CD4-positive, alpha-beta T cell treated with Interleukin-15 for 4 hours (primary cell): ENCODE measurements around the gene NACC1.

Experiments used
- DNase-seq: peaks from one replicate; pipeline ENCODE4 v3.0.0-alpha.2; 2020; ENCODE audit warnings: low spot score

Gene NACC1

GRCh38 chr19:13100031-13100588 lies 18.0 kb upstream of the NACC1 start:
- DNase-seq = peak; percentile 85

- no peak for DNase-seq
These were observed 17.0 kb upstream of the NACC1 start for GRCh38 chr19:13100841-13101589.

GRCh38 chr19:13101590-13102415 lies 16.3 kb upstream of the NACC1 start:
- DNase-seq = no peak

GRCh38 chr19:13102416-13102665 lies 15.7 kb upstream of the NACC1 start:
- DNase-seq = no peak

GRCh38 chr19:13102666-13103580 lies 15.1 kb upstream of the NACC1 start, which contains the start of gene LYL1:
TSS of gene LYL1 (minus strand) at chr19:13102858. CDS start at chr19:13101171, 1,687 bp downstream.
- DNase-seq = no peak

GRCh38 chr19:13103581-13104359 lies 14.3 kb upstream of the NACC1 start:
- DNase-seq = no peak

- DNase-seq = peak; percentile 59
These were observed 13.7 kb upstream of the NACC1 start for GRCh38 chr19:13104360-13104847.

GRCh38 chr19:13104848-13105711 lies 13.0 kb upstream of the NACC1 start:
- no peak for DNase-seq

GRCh38 chr19:13109361-13110098 lies 8.5 kb upstream of the NACC1 start:
- no peak for DNase-seq

GRCh38 chr19:13110099-13110610 lies 7.9 kb upstream of the NACC1 start:
- no peak for DNase-seq

GRCh38 chr19:13112555-13112954 lies 5.5 kb upstream of the NACC1 start:
- no peak for DNase-seq

GRCh38 chr19:13115936-13116281 lies 2.2 kb upstream of the NACC1 start:
- no peak for DNase-seq

GRCh38 chr19:13116282-13117175 lies 1.5 kb upstream of the NACC1 start, which contains the start of gene TRMT1:
TSS of gene TRMT1 (minus strand) at chr19:13116740. CDS start at chr19:13116399, 341 bp downstream.
- DNase-seq = peak; percentile 90

- no peak for DNase-seq
These were observed 790 bp upstream of the NACC1 start for GRCh38 chr19:13117176-13117771.

GRCh38 chr19:13118424-13119193 lies 545 bp downstream of the NACC1 start:
- DNase-seq = no peak

GRCh38 chr19:13119627-13120026 lies 1.6 kb downstream of the NACC1 start:
- no peak for DNase-seq

GRCh38 chr19:13120031-13120430 lies 2.0 kb downstream of the NACC1 start:
- no peak for DNase-seq
